Measurements from ENCODE around the gene DDIAS. TPM values are rescaled to one million over a fixed set of nuclear protein-coding genes. Genes with fewer than 3 reads are reported as not detected.

Gene DDIAS
- total and polyA plus RNA-seq, 11 donors: 0.08 to 3.5 (median 0.58) TPM; not detected in 1

DNA sequence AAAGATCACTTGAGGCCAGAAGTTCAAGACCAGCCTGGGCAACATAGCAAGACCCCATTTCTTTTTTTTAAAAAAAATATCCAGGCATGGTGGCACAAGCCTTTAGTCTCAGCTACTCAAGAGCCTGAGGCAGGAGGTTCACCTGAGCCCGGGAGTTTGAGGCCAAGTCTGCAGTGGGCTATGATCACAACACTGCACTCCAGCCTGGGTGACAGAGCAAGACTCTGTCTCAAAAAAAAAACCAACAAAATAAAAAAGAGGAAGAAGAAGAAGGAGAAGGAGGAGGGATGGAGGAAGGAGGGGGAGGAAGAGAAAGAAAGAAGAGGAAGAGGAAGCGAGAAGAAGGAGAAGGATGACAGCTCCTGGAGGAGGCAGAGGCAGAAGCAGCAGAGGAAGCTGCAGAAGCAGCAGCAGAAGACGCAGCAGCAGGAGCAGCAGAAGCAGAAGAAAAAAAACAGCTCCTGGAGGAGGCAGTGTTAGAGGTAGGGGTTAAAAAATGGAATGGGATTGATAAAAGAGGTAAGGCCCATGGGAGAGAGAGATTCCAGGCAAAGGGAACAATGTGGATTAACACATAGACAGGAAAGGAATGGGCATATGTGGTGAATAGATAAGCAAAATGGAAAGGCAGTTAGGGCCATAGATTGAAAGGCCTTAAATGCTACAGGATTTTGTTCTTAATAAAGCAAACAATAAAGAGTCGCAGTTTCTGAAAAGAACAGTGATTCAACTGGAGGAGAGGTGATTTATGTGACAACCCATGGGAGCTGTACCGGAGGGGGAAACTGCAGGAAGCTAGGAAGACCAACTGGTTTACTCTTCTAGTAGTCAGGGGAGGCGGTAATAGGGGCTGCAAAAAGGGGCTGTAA is 12.2 kb upstream of the DDIAS start:
- TF ChIP-seq, protein P1, sequence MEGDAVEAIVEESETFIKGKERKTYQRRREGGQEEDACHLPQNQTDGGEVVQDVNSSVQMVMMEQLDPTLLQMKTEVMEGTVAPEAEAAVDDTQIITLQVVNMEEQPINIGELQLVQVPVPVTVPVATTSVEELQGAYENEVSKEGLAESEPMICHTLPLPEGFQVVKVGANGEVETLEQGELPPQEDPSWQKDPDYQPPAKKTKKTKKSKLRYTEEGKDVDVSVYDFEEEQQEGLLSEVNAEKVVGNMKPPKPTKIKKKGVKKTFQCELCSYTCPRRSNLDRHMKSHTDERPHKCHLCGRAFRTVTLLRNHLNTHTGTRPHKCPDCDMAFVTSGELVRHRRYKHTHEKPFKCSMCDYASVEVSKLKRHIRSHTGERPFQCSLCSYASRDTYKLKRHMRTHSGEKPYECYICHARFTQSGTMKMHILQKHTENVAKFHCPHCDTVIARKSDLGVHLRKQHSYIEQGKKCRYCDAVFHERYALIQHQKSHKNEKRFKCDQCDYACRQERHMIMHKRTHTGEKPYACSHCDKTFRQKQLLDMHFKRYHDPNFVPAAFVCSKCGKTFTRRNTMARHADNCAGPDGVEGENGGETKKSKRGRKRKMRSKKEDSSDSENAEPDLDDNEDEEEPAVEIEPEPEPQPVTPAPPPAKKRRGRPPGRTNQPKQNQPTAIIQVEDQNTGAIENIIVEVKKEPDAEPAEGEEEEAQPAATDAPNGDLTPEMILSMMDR (IDR thresholded peaks at IDR 0.05): no peak
- TF ChIP-seq POLR2A (IDR thresholded peaks at IDR 0.05): no peak
- H3K36me3 ChIP-seq: no peaks in the 10 kb centered on the region
- DNase-seq (peak in 1 of 5 donors; percentile 33), ATAC-seq (peak; percentile 20 to 69 (median 45))
- no peaks in the 10 kb centered on the region for H3K9me3 ChIP-seq
- H3K27me3 ChIP-seq: no peaks in the 10 kb centered on the region
- H3K4me3 ChIP-seq: peak overlapping the region in 6 of 12 donors; percentile 2 to 49 (median 10)
- intact Hi-C loops (cut with DNase I): no loop called here
- 56 to 65% (median 59%) methylated on average over 6 of the region's 6 CpGs for WGBS, 4 donors
- H3K27ac ChIP-seq: peak overlapping the region in 3 of 12 donors; percentile 1 to 79 (median 14)
- H3K4me1 ChIP-seq: peaks cover 0 to 58% (median 22%) of the 10 kb centered on the region in 12 donors

DNA sequence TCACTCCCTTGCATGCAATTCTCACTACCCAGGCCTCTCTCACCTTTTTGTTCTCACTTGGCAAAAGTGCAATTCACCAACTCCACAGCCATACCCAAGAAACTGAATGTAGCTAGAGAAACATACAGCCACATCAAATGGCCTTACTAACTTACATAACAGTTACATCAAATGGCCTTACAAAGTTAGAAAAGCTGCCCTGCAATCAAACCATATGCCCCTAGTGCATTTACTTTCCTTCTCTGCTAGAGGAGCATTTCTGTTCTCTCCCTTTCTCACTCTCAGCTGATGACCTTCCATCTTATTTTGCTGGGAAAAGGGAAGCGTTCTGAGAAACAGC is 11.6 kb upstream of the DDIAS start:
- Histone ChIP-seq H3K4me3 (peak overlapping the region in 5 of 12 donors; percentile 2 to 49 (median 11)), H3K9me3 (no peaks in the 10 kb centered on the region), H3K4me1 (peaks cover 0 to 54% (median 17%) of the 10 kb centered on the region in 12 donors), H3K36me3 (no peaks in the 10 kb centered on the region), H3K27me3 (no peaks in the 10 kb centered on the region), H3K27ac (peak overlapping the region in 6 of 12 donors; percentile 1 to 79 (median 6))
- no peak for ATAC-seq
- no peak for DNase-seq
- no peak for TF ChIP-seq POLR2A (IDR thresholded peaks at IDR 0.05)
- TF ChIP-seq, protein P1 (IDR thresholded peaks at IDR 0.05): no peak
- 66 to 80% (median 79%) methylated on average over 1 of the region's 1 CpG for WGBS, 4 donors
- intact Hi-C loops (cut with DNase I): no loop called here

DNA sequence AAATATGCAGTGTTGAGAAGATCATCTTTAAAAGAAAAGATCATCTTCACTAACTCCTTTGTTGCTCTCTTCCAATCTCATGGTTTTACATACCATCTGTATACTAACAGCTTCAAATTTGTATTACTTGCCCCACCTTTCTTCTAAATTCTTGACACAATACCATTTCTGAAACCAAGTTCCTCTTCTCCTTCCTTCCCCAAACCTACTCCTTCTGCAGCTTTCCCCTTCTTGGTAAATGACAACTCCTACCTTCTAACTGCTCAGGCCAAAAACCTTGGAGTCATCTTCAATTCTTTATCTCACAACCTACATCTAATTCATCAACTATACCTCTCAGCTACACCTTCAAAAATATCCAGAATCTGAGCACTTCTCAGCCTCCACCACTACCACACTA is 10.6 kb upstream of the DDIAS start:
- TF ChIP-seq, protein P1 (IDR thresholded peaks at IDR 0.05): no peak
- no peak for TF ChIP-seq POLR2A (IDR thresholded peaks at IDR 0.05)
- intact Hi-C loops (cut with DNase I): no loop called here
- peak overlapping the region in 2 of 12 donors; percentile 9 to 49 for H3K4me3 ChIP-seq
- H3K27me3 ChIP-seq: no peaks in the 10 kb centered on the region
- peak overlapping the region in 1 of 12 donors; percentile 79 for H3K27ac ChIP-seq
- ATAC-seq (no peak), DNase-seq (no peak)
- no peaks in the 10 kb centered on the region for H3K36me3 ChIP-seq
- no peaks in the 10 kb centered on the region for H3K9me3 ChIP-seq
- H3K4me1 ChIP-seq: peaks cover 0 to 57% (median 13%) of the 10 kb centered on the region in 12 donors

DNA sequence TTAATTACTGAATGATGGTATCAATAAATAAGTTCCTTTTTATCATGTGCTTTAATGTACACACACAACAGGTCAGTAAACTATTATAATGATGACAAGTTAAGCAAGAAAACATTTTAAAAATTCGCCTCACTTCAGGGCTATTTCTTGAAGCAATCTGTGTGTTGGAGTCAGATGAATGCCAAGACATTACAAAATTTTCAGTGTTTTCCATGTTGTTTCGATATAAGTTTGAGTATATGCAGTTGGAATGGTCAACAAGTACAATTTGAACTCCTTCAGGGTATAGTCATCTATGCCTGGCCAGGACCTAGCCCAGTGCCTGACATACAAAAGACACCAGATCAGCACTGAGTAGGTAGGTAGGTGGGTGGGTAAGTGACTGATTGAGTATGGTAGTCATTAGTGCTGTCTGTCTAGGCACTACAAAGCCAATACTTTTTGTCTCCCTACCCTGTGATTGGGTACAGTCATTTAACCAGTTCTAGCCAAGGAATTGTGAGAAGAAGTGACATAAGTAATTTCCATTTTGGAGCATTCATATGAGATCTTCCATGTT is 8.8 kb upstream of the DDIAS start:
- intact Hi-C loops (cut with DNase I): no loop called here
- H3K27me3 ChIP-seq: no peaks in the 10 kb centered on the region
- H3K9me3 ChIP-seq: no peaks in the 10 kb centered on the region
- DNase-seq (no peak), ATAC-seq (no peak)
- no peak for TF ChIP-seq POLR2A (IDR thresholded peaks at IDR 0.05)
- TF ChIP-seq, protein P1 (IDR thresholded peaks at IDR 0.05): no peak
- H3K36me3 ChIP-seq: no peaks in the 10 kb centered on the region
- no peak overlapping the region for H3K4me3 ChIP-seq
- peaks cover 0 to 74% (median 13%) of the 10 kb centered on the region in 12 donors for H3K4me1 ChIP-seq
- H3K27ac ChIP-seq: no peak overlapping the region
- WGBS, 4 donors: 88 to 93% (median 92%) methylated on average over 2 of the region's 2 CpGs

All from heart left ventricle (tissue), 16 donors.